Measurements from ENCODE around the gene HBG1.
"Not testable (repeated sequence)": the region's sequence is repeated elsewhere in the genome, so short reads cannot be mapped to it uniquely, and the experiment has no call there.

HBG1 gene

DNA sequence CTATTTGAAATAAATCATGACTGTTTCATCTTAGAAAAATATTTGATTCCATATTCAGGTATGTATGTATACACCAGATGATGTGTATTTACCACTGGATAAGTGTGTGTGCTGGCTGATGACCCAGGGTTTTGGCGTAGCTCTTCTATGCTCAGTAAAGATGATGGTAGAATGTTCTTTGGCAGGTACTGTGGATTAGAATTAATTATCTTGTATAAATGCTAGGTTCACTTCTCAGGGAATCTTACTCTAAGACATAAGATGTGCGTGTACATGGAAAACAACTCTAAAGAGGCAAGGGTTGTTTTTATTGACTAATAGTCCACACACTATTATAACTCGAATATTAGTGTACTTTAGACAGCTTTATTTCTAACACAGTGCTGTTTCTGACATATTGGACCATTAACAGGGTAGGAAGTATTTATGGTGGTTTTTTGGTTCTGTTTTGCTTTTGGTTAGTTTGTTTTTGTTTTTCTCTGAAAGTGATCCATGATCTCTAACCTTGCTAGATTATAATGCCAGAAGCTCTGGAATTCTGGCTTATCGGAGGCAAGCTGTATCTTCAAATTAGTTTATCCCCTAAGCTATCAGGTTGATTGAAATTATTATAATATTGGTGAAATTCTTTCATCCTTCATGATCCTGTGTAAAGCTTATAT, 1.0 kb upstream of the HBG1 start:
- TF ChIP-seq, protein P1, sequence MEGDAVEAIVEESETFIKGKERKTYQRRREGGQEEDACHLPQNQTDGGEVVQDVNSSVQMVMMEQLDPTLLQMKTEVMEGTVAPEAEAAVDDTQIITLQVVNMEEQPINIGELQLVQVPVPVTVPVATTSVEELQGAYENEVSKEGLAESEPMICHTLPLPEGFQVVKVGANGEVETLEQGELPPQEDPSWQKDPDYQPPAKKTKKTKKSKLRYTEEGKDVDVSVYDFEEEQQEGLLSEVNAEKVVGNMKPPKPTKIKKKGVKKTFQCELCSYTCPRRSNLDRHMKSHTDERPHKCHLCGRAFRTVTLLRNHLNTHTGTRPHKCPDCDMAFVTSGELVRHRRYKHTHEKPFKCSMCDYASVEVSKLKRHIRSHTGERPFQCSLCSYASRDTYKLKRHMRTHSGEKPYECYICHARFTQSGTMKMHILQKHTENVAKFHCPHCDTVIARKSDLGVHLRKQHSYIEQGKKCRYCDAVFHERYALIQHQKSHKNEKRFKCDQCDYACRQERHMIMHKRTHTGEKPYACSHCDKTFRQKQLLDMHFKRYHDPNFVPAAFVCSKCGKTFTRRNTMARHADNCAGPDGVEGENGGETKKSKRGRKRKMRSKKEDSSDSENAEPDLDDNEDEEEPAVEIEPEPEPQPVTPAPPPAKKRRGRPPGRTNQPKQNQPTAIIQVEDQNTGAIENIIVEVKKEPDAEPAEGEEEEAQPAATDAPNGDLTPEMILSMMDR (IDR thresholded peaks at IDR 0.05; ENCODE audit: extremely low read depth, missing control alignments), result no peak
- DNase-seq (ENCODE audit: low spot score), result no peak

DNA sequence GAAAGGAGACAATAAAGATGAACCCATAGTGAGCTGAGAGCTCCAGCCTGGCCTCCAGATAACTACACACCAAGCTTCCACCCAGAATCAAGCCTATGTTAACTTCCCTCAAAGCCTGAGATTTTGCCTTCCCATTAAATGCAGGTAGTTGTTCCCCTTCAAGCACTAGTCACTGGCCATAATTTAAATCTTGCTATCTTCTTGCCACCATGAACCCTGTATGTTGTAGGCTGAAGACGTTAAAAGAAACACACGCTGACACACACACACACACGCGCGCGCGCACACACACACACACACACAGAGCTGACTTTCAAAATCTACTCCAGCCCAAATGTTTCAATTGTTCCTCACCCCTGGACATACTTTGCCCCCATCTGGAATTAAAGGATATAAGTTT, 1.2 kb downstream of the HBG1 start:
- not testable (repeated sequence) for DNase-seq (ENCODE audit: low spot score)

DNA sequence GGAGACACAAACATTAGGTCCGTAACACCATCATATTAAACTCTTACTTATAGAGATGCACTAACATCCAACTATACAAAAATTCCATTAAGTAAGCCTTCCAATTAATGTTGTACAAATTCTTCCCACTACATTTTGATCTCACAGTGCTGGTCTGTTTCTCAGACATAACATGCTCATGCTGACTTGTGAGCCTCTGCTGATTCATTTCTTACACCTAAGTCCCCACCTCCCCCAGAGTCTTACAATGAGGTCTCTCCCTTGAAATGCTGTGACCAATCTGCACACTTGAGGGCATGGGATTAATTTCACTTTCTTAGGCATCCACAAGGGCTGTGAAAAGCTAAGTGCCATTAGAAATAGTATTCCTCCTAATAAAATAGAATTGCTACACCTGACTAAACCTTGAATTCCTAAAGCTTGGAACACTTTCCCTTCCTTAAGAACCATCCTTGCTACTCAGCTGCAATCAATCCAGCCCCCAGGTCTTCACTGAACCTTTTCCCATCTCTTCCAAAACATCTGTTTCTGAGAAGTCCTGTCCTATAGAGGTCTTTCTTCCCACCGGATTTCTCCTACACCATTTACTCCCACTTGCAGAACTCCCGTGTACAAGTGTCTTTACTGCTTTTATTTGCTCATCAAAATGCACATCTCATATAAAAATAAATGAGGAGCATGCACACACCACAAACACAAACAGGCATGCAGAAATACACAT, 2.0 kb downstream of the HBG1 start:
- no peak for DNase-seq (ENCODE audit: low spot score)
- TF ChIP-seq, protein P1 (IDR thresholded peaks at IDR 0.05; ENCODE audit: extremely low read depth, missing control alignments), result no peak

GRCh38 chr11:5246772-5247471, 2.7 kb downstream of the HBG1 start:
- DNase-seq (ENCODE audit: low spot score), result no peak
- TF ChIP-seq, protein P1 (IDR thresholded peaks at IDR 0.05; ENCODE audit: extremely low read depth, missing control alignments), result no peak

- TF ChIP-seq, protein P1 (IDR thresholded peaks at IDR 0.05; ENCODE audit: extremely low read depth, missing control alignments), result no peak
- no peak for DNase-seq (ENCODE audit: low spot score)
Measured at GRCh38 chr11:5245155-5245554, 4.5 kb downstream of the HBG1 start.

DNA sequence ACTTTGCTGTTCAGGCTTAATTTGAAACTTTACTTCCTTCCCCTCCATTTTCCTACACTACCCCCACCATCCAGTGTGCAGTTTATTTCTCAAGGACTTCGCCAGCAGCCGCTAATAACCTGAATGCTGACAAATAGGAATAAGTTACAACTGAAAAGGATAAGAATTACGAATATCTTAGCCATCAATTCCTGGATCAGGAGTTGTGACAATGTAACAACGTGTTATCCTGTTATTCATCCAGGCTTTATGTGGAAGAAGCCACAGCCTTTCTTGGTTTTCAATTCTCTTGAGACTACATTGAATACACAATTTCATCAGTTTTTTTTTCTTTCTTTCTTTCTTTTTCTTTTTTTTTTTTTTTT, 5.9 kb downstream of the HBG1 start:
- no peak for DNase-seq (ENCODE audit: low spot score)
- TF ChIP-seq, protein P1 (IDR thresholded peaks at IDR 0.05; ENCODE audit: extremely low read depth, missing control alignments), result no peak

DNA sequence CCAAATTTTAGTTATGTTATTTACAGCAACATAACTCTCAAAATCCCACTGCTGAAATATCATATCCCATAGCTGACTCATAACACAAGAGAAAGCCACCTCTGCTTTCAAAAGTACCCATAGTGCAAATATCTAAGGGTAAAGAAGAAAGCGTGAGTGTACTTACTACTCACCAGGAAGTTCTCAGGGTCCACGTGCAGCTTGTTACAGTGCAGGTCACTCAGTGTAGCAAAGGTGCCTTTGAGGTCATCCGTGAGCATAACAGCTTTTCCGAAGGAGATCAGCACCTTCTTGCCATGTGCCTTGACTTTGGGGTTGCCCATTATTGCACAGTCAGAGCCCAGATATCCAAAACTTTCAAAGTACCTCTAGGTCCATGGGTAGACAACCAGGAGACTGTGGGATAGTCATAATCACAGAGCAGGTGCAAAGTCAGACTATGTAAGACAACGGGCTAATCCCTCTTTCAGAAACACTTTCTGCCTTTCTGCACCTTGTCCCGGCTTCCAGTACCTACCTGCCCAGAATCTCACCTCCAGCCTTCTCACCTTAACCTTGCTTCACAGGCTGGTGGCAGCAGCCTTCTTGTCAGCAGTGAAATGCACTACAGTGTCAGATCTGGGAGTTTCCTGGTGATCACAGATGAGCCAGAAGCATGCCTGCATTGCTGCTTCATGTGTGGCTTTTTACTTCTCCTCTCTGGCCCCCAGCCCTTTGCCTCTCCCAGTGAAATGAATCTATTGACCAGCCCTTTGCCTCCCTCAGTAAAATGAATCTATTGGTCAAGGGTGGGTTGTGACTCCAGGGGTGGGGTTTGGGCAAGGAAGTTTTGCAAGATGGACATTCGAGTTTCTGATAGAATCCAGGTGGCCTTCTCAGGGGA, 6.5 kb downstream of the HBG1 start:
- no peak for DNase-seq (ENCODE audit: low spot score)
- TF ChIP-seq, protein P1 (IDR thresholded peaks at IDR 0.05; ENCODE audit: extremely low read depth, missing control alignments), result no peak
